DMS79 treated with DMSO at 0.1 percent for 48 hours (cell line): ENCODE measurements around the gene MAML3.
A peak's percentile ranks its signal among the peaks of the same experiment; 100 is the strongest.

Experiments used
- DNase-seq: peaks from one replicate; lab custom pipeline; 2025; lab: John Stamatoyannopoulos, UW

The MAML3 gene

DNA sequence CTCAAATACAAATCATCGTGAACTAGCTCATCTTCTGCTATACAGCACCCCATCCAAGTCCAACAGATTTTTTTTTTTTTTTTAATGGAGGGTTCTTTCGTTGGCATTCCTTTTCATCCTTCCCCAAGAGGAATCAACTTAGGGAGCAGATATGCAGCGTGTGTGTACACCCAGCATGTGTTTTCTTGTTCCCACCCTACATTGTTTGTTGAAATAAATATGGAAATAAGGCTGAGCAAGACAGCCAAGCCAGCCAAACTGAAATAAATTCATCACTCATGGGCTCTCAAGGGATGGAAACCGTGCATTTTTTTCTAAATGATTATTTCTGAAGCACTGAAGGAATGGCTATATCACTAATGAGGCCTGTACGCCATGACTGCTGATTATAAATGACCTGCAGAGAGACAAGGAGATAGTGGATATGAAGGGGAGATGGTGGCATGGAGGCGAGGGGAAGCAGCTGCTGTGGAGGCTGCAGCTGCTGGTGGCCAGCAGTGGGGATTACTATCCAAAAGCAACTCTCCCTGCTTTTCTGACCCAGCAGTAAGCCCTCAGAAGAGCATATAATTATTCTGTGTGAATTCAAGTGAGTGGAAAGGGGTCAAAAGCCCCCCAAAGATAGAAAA is 314.5 kb downstream of the MAML3 start:
- DNase-seq, result no peak

DNA sequence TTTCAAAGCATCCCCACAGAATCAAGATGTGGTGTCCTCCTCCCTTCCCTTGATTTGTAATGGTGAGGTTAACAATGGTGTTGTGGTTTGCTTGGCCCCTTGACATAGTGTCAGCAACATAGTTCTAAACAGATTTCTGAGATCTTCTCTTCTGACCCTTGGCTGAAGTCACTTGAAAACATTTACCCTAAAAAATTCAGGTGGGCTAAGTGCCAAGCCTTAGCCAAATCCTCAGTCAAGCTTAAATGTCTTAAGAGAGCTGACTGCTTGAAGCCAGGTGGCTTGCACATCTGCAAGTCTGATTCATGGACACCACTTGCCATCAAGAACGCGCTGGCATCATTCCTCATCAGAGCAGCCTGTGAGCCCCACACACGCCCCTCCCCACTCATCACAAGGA is 315.2 kb downstream of the MAML3 start:
- DNase-seq, result peak; percentile 9

DNA sequence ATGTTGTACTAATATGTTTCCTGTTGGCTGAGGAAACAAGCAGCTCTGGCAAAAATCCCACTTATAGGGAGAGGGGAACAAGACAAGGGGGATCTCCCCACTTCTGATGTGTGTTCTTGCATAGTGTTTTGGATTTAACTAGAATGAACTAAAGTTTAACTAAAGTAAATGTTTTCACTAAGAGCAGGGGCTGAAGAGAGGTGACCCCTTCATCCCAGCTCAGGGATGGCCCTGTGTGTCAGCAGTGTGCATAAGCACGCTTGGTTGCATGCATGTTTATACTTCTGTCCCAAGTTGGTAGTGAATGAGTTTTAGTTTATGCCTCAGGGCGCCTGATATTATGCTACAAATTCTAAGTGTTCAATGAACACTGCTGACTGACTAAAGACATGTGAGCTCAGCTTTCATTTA is 319.0 kb downstream of the MAML3 start:
- DNase-seq, result no peak

DNA sequence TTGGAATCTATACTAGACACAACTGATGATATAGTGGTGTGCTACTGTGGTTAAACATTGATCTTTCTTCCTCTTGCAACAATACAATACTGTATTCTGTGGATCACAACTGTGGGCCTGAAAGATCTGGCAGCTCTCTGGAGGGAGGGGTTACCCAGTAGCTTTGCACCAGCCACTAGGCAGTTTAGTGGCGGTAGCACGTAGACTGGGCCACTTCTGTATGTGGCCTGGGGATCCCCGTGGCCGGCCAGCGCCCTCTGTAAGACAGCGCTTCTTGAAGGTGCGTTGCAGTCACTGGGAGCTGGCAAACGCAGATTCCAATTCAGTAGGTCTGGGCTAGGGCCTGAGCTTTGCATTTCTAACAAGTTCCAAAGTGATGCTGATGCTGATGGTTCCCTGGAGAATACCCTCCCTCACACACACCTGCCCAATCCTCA is 319.7 kb downstream of the MAML3 start:
- DNase-seq, result no peak

- DNase-seq, result no peak
Measured at GRCh38 chr4:139833151-139833910, 320.7 kb downstream of the MAML3 start.

DNA sequence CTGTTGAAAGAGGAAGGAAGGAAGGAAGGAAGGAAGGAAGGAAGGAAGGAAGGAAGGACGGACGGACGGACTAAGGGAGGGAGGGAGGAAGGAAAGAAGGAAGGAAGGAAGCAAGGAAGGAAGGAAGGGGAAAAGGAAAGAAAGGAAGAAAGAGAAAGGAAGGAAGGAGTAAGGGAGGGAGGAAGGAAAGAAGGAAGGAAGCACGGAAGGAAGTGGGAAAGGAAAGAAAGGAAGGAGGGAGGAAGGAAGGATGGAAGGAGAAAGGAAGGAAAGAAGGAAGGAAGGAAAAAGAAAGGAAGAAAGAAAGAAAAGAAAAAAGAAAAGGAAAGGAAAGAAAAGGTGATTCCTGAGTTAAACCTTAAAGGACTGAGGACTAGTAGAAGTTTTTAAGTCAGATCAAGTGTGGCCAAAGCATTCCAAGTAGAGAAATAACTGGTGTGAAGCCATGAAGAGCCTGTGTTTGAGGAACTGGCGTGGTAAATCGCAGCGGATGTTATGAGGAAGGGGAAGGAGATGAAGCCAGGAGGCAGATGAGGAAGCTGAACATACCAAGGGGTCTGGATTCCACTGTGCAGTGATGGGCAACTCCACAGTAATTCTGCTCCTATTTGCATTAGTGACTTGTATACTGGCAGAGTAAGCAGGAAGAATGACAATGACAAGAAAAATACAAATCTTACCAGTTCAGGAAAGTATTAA is 324.9 kb downstream of the MAML3 start:
- DNase-seq, result no peak

- DNase-seq, result peak; percentile 72
Measured at GRCh38 chr4:139826426-139826825, 327.6 kb downstream of the MAML3 start.

DNA sequence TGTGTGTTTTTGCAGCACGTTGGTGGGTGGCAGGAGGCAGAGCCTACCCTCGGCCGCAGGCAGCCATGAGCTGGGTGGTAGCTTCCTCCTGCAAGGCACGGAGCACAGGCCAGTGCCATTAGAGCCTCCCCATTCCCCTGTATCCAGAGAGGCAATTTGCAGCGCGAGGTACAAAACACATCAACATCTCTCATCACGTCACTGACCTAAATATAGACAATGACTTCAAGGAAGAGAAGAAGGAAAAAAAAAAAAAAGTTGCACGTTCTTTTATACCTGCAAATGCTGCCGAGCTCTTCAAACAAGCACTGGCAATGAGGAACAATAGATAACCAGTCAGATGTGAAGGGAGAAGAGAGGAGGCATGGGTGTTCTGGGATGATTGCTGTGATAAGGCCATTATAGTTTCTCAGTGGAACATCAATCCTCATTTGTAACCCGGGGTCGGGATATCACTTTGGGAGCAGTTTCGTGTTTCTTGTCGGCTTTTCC is 328.4 kb downstream of the MAML3 start:
- peak; percentile 58 for DNase-seq

GRCh38 chr4:139824882-139825522 is 329.0 kb downstream of the MAML3 start:
- DNase-seq, result peak; percentile 46

- no peak for DNase-seq
Measured at GRCh38 chr4:139823746-139824145, 330.2 kb downstream of the MAML3 start.

DNA sequence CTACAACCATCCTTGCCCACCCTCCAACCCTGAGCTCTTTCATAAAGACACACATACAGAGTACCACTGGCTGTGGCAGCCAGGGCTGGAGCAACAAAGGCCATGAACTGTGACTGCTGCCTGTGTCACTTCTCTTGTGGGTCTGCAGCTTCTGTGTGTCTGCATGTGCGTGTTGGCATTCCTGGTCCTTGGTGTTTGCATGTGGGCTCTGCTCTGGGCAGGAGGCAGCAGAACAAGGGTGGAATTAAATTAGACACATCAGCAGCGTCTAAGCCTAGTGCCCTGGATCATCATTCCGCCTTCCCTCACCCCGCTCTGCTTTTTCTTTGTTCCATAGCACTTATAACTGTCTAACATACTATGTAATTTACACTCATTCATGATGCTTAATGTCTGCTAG is 330.6 kb downstream of the MAML3 start:
- DNase-seq, result no peak

- peak; percentile 64 for DNase-seq
Measured at GRCh38 chr4:139822391-139822790, 331.6 kb downstream of the MAML3 start.

DNA sequence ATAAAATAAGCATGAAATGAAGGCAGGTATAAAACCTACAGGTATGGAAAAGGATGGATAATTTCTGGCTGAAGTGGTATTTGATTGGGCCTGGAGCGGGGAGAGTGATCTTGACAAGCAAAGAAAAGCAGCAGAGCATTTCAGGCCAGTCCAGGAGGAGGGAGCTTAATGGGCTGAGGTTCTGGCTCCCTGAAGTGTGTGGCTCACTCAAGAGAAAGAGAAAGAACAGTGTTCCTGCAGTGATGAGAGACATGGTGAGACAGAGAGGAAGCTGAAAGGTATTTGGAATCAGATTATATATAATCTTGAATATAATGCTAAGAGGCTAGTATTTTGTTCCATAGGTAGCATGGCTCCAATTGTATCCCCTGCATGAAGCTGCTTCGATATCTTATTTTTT is 334.9 kb downstream of the MAML3 start:
- peak; percentile 88 for DNase-seq

DNA sequence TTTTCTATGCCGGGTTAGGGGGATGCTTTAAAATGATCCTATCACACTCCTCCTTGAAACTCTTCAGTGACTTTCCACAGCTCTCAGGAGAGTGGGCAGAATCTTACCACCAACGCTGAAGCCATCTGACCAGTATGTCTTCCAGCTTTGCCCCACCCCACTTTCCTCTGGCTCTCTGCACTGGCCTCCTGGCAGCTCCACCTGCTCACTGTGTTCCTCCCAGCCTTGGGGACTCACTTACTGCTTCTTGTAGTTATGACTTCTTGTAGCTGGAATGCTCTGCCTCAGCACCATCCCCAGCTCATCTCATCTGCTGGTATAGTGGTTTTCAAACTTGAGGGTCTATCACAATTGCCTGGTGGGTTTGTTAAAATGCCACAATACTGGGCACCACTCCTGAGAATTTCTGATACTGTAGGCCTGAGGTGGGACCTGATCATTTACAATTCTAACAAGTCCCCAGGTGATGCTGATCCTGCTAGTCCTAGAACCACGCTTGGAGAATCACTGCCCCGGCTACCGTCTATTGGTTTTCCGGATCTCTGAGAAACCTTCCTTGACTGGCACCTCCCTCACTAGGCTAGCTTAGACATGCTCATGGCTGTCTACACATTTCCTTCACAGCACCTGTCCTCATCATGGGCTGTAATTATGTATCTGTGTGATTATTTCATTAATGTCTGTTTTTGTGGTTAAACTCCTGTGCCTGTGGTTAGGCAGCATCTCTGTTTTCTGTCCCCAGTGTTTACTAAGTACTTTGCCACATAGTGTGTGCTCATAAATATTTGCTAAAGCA is 336.1 kb downstream of the MAML3 start:
- DNase-seq, result peak; percentile 83

DNA sequence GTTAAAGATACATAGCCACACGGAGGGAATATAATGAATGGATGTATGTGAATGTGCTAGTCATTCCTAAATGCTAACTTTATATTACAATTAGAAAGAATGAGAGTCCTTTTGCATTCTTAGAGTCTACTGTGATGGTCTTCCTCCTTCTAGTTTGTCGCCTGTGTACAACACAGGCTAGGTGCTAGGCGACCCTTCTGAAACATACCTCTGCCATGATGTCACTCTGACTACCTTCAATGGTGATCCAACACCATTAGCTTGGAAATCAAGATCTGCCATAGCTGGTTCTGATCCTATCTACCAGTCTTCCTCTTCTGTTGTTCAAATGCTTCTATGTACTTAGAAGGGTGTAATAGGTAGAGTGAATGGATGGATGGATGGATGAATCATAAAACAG is 337.1 kb downstream of the MAML3 start:
- DNase-seq, result no peak

DNA sequence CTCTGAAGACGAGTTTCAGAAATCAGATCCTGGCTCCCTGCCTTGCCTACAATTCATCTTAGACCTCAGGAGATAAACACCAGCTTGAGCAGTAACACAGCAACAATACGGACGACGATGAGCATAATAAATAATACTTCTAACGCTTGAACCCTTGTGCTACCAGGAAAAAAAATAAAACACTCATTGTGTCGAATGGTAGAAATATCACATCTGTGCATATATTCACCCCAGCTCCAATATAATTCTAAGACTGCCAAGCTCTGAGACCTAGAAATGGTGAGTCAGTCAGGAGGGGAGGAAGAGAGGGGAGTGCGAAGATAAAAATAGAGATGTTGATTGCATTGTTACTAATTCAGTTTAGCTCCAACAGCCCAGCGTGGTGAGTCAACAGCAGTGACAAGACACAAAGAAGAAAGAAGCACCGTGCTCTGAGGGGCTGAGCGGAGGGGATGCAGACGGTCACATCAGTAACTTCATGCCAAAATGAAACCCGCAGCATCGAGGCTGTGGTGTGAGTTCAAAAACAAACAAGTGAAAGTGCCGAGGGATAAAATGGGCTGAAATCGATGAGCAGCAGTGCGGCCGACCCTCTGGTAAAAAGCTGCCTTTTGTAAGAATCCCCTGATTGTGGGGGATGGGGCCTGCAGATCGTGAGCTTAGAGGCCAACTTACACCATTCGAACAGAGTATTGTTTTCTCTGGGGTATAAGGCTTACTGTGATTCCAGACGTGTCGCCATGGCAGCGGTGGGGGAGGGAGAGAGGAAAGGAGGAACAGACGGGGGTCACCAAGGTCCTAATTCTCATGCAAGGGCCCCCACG is 338.0 kb downstream of the MAML3 start:
- DNase-seq, result no peak

GRCh38 chr4:139814323-139815015 is 339.5 kb downstream of the MAML3 start:
- peak; percentile 74 for DNase-seq

DNA sequence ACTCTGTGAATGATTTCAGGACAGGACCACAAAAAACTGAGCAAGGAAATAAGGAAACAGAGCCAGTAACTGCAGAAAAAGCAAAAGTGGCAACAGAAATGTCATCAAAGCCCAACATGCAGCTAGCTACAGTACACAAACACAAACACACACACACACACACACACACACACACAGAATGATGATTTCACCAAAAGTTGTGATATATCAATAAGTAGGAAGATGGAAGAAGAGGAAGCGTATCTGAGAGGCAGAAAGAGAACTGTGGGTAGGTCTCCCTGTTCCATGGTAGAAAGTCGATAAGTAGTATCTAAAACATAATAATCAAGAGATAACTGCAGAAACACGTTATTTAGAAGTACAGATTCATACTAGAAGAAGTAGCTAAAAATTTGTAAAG is 340.1 kb downstream of the MAML3 start:
- DNase-seq, result no peak

- no peak for DNase-seq
Measured at GRCh38 chr4:139810710-139811109, 343.3 kb downstream of the MAML3 start.

GRCh38 chr4:139809757-139810140 is 344.2 kb downstream of the MAML3 start:
- DNase-seq, result no peak
